Liver (tissue), 9 donors: ENCODE data around the gene PFN3. TPM values are rescaled to one million over a fixed set of nuclear protein-coding genes. Genes with fewer than 3 reads are reported as not detected.

Experiments
- DNase-seq: peaks from one replicate; pipeline ENCODE4 v3.0.0-alpha.2; 2017; ENCODE audit warnings: low spot score
- H3K27ac ChIP-seq, 2 donors: one replicate each; pipeline ENCODE4 v1.7.0; 2013; ENCODE audit warnings: inconsistent platforms in 2 of 2, low read length in 2 of 2, control low read depth in 1 of 2, low read depth in 1 of 2, mild to moderate bottlenecking in 1 of 2
- H3K27me3 ChIP-seq, 4 donors: one replicate each; pipeline versions ENCODE4 v1.6.1 to v1.7.0; 2013; ENCODE audit warnings: low read length in 3 of 4, inconsistent platforms in 1 of 4, mild to moderate bottlenecking in 1 of 4, moderate library complexity in 1 of 4; ENCODE audit not compliant: control insufficient read depth in 4 of 4, insufficient read depth in 4 of 4
- H3K36me3 ChIP-seq, 4 donors: one replicate each; pipeline versions ENCODE4 v1.6.1 to v1.7.0; 2013; ENCODE audit warnings: low read length in 3 of 4, mild to moderate bottlenecking in 3 of 4, low read depth in 1 of 4, moderate library complexity in 1 of 4; ENCODE audit not compliant: control insufficient read depth in 4 of 4, insufficient read depth in 3 of 4
- H3K4me1 ChIP-seq, 4 donors: one replicate each; pipeline versions ENCODE4 v1.6.1 to v1.7.0; 2013; ENCODE audit warnings: low read length in 3 of 4, mild to moderate bottlenecking in 3 of 4, moderate library complexity in 1 of 4; ENCODE audit not compliant: control insufficient read depth in 4 of 4, insufficient read depth in 4 of 4
- H3K4me3 ChIP-seq, 3 donors: one replicate each; pipeline versions ENCODE4 v1.6.1 to v1.7.0; 2013; ENCODE audit warnings: low read length in 3 of 3, control low read depth in 1 of 3, low read depth in 1 of 3, mild to moderate bottlenecking in 1 of 3
- H3K9ac ChIP-seq, 2 donors: one replicate each; pipeline ENCODE4 v1.7.0; 2013; ENCODE audit warnings: low read length in 2 of 2, mild to moderate bottlenecking in 2 of 2, moderate library complexity in 2 of 2, control low read depth in 1 of 2, low read depth in 1 of 2
- H3K9me3 ChIP-seq, 4 donors: one replicate each; pipeline versions ENCODE4 v1.6.1 to v1.7.0; 2013; ENCODE audit warnings: low read length in 3 of 4; ENCODE audit not compliant: control insufficient read depth in 4 of 4
- EGR1 ChIP-seq, 2 donors: IDR thresholded peaks; 2 replicates each; pipeline ENCODE4 v1.6.1; 2016 to 2018; ENCODE audit warnings: antibody characterized with exemption in 2 of 2, low read depth in 2 of 2
- FOXA1 ChIP-seq: IDR thresholded peaks from 2 replicates; pipeline ENCODE4 v1.6.1; 2016; ENCODE audit warnings: antibody characterized with exemption
- FOXA2 ChIP-seq: IDR thresholded peaks from 2 replicates; pipeline ENCODE4 v1.6.1; 2016; ENCODE audit warnings: antibody characterized with exemption
- GABPA ChIP-seq, 2 donors: IDR thresholded peaks in 1 of 2; conservative IDR thresholded peaks in 1 of 2; 2 replicates each; pipeline ENCODE4 v1.6.1; 2016; ENCODE audit warnings: antibody characterized with exemption in 2 of 2, mild to moderate bottlenecking in 1 of 2, moderate library complexity in 1 of 2
- HNF4A ChIP-seq, 2 donors: conservative IDR thresholded peaks; 2 replicates each; pipeline ENCODE4 v1.6.1; 2016; ENCODE audit warnings: antibody characterized with exemption in 2 of 2, mild to moderate bottlenecking in 2 of 2
- HNF4G ChIP-seq: IDR thresholded peaks from 2 replicates; pipeline ENCODE4 v1.6.1; 2016; ENCODE audit warnings: antibody characterized with exemption
- JUND ChIP-seq, 2 donors: IDR thresholded peaks; 2 replicates each; pipeline ENCODE4 v1.6.1; 2016; ENCODE audit warnings: antibody characterized with exemption in 2 of 2
- NR2F2 ChIP-seq: IDR thresholded peaks from 2 replicates; pipeline ENCODE4 v1.6.1; 2016; ENCODE audit warnings: antibody characterized with exemption
- RAD21 ChIP-seq, 2 donors: IDR thresholded peaks; 2 replicates each; pipeline ENCODE4 v1.6.1; 2016; ENCODE audit warnings: antibody characterized with exemption in 2 of 2, mild to moderate bottlenecking in 2 of 2
- RXRA ChIP-seq, 2 donors: IDR thresholded peaks; 2 replicates each; pipeline ENCODE4 v1.6.1; 2017 to 2018; ENCODE audit warnings: antibody characterized with exemption in 2 of 2, mild to moderate bottlenecking in 1 of 2
- SP1 ChIP-seq: IDR thresholded peaks from 2 replicates; pipeline ENCODE4 v1.6.1; 2018; ENCODE audit warnings: antibody characterized with exemption, mild to moderate bottlenecking
- TAF1 ChIP-seq: conservative IDR thresholded peaks from 2 replicates; pipeline ENCODE4 v1.6.1; 2016; ENCODE audit warnings: antibody characterized with exemption, mild to moderate bottlenecking
- YY1 ChIP-seq: IDR thresholded peaks from 2 replicates; pipeline ENCODE4 v1.6.1; 2016; ENCODE audit warnings: antibody characterized with exemption, mild to moderate bottlenecking
- ZBTB33 ChIP-seq: IDR thresholded peaks from 2 replicates; pipeline ENCODE4 v1.6.1; 2016; ENCODE audit warnings: antibody characterized with exemption
- WGBS: extraction: QIAGEN DNeasy Blood & Tissue Kit; methylation state at CpG from one replicate; pipeline ENCODE4 v1.1.7; 2013; 5-methylcytosine and 5-hydroxymethylcytosine counted together
- polyA plus RNA-seq, 2 donors: library from polyadenylated mRNA; stranded (reverse) in 1 of 2; unstranded in 1 of 2; fragments of 200-250 nt in 1 of 2; fragments of >200 nt in 1 of 2; fragmentation: Nextera tagmentation in 1 of 2; extraction: Ambion mirVana in 1 of 2; gene quantifications; one replicate each; pipeline versions ENCODE4 v1.2.1 to v1.2.3, GENCODE V29; 2013 to 2015
- total RNA-seq, 2 donors: library from RNA; depleted of rRNA; stranded (reverse); fragments of >200 nt; gene quantifications; one replicate each; pipeline ENCODE4 v1.2.3, GENCODE V29; 2014
- TF ChIP-seq, protein P1 (sequence below): IDR thresholded peaks from 2 replicates; pipeline ENCODE4 v1.6.1; 2016; ENCODE audit warnings: antibody characterized with exemption, mild to moderate bottlenecking
- TF ChIP-seq, protein P2 (sequence below): IDR thresholded peaks from 2 replicates; pipeline ENCODE4 v1.6.1; 2016; ENCODE audit warnings: antibody characterized with exemption
- TF ChIP-seq, protein P3 (sequence below): IDR thresholded peaks from 2 replicates; pipeline ENCODE4 v1.6.1; 2016; ENCODE audit warnings: antibody characterized with exemption
- donor health status: healthy.
- donor health status: healthy.
- donor health status: healthy.
- donor health status: healthy.
- donor health status: healthy.

The PFN3 gene
- total and polyA plus RNA-seq, 4 donors = not detected

- TF ChIP-seq SP1 (no peak), HNF4A (conservative IDR thresholded peaks at IDR 0.05) (no peak), GABPA (IDR thresholded peaks at IDR 0.05 in 1 of 2, conservative IDR thresholded peaks at IDR 0.05 in 1 of 2) (no peak), RAD21 (IDR thresholded peaks at IDR 0.05) (no peak), FOXA1 (no peak)
These were observed 29.9 kb upstream of the PFN3 start (continued) for GRCh38 chr5:177430140-177430951.

DNA sequence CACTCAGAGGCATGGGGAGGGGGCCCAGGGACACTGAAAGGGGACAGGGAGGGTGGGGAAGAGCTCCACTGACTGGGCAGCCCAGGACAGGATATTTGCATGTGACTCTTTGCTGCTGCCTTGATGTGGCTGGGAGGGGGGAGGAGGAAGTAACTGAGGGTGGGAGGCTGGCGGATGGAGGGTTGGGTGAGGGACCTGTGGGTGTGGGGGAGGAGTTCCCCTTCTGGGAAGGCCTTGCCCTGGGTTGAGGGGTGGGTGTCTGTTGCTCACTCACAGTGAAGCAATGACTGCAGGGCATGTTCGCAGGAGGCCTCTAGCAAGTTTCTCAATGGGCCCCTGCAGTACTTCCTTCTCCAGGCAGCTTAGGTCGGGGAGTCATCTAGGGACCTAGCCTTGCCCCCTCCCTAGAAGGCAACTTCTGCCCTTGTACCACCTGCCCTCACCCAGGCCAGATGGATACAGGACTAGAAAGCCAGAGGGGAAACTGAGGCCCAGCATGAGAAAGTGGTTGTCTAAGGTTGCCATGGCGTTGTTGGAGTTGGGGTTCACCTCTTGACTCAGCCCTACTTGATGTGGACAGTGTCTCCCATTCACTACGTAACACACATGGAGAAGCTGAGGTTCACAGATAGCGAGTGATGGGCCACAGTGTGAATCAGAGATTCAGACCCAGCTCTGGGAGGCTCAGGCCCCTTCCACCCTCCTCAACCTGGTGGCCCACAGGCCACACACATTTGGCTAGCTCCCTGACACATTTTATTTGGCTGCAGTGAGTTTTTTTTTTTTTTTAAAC is 29.0 kb upstream of the PFN3 start:
- Histone ChIP-seq H3K27ac (peak overlapping the region; percentile 63 to 73), H3K9me3 (no peaks in the 10 kb centered on the region), H3K4me3 (no peak overlapping the region), H3K4me1 (peaks cover 3 to 25% (median 17%) of the 10 kb centered on the region in 4 donors), H3K27me3 (no peaks in the 10 kb centered on the region), H3K36me3 (peaks cover 2 to 10% (median 4%) of the 10 kb centered on the region in 4 donors), H3K9ac (no peak overlapping the region)
- TF ChIP-seq, protein P1, sequence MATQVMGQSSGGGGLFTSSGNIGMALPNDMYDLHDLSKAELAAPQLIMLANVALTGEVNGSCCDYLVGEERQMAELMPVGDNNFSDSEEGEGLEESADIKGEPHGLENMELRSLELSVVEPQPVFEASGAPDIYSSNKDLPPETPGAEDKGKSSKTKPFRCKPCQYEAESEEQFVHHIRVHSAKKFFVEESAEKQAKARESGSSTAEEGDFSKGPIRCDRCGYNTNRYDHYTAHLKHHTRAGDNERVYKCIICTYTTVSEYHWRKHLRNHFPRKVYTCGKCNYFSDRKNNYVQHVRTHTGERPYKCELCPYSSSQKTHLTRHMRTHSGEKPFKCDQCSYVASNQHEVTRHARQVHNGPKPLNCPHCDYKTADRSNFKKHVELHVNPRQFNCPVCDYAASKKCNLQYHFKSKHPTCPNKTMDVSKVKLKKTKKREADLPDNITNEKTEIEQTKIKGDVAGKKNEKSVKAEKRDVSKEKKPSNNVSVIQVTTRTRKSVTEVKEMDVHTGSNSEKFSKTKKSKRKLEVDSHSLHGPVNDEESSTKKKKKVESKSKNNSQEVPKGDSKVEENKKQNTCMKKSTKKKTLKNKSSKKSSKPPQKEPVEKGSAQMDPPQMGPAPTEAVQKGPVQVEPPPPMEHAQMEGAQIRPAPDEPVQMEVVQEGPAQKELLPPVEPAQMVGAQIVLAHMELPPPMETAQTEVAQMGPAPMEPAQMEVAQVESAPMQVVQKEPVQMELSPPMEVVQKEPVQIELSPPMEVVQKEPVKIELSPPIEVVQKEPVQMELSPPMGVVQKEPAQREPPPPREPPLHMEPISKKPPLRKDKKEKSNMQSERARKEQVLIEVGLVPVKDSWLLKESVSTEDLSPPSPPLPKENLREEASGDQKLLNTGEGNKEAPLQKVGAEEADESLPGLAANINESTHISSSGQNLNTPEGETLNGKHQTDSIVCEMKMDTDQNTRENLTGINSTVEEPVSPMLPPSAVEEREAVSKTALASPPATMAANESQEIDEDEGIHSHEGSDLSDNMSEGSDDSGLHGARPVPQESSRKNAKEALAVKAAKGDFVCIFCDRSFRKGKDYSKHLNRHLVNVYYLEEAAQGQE = no peak
- TF ChIP-seq EGR1 (IDR thresholded peaks at IDR 0.05; ENCODE audit: low read depth in 2 of 2) (no peak), HNF4A (conservative IDR thresholded peaks at IDR 0.05) (no peak), FOXA2 (no peak), JUND (IDR thresholded peaks at IDR 0.05) (no peak), YY1 (no peak), FOXA1 (no peak), TAF1 (no peak)
- TF ChIP-seq, protein P2, sequence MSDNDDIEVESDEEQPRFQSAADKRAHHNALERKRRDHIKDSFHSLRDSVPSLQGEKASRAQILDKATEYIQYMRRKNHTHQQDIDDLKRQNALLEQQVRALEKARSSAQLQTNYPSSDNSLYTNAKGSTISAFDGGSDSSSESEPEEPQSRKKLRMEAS = no peak
- DNase-seq = no peak
- WGBS = 80% methylated on average over 6 of the region's 6 CpGs

DNA sequence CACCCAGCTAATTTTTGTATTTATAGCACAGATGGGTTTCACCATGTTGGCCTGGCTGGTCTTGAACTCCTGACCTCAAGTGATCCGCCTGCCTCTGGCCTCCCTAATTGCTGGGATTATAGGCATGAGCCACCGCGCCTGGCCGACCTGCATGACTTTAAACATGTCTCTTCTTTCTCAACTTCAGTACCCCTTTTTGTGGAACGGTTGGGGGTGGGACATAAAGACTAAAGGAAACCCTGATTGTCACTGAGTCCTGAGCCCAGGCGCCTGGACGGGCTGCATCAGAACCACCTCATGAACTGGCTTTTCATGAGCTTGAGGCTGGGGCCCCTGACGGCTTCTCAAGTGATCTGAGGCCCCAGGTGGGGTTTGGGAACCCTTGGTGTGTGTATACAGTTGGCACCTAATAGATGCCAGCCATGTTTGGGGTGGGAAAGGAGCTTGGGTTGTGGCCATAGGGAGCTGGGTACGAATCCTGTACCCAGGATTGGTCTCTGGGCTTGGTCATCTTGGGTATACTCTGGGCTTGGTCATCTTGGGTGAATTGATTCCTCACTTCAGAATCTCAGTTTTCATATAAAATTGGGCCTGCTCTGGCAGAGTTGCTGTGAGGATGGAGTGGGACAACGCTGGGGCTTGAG is 28.2 kb upstream of the PFN3 start:
- Histone ChIP-seq H3K27ac (peak overlapping the region; percentile 63 to 73), H3K4me1 (peaks cover 3 to 25% (median 17%) of the 10 kb centered on the region in 4 donors), H3K9ac (no peak overlapping the region), H3K9me3 (no peaks in the 10 kb centered on the region), H3K4me3 (no peak overlapping the region), H3K36me3 (peaks cover 0 to 7% (median 2%) of the 10 kb centered on the region in 4 donors), H3K27me3 (no peaks in the 10 kb centered on the region)
- 85% methylated on average over 10 of the region's 10 CpGs for WGBS
- no peak for DNase-seq
- no peak for TF ChIP-seq HNF4G
- no peak for TF ChIP-seq HNF4A (conservative IDR thresholded peaks at IDR 0.05)
- TF ChIP-seq, protein P3, sequence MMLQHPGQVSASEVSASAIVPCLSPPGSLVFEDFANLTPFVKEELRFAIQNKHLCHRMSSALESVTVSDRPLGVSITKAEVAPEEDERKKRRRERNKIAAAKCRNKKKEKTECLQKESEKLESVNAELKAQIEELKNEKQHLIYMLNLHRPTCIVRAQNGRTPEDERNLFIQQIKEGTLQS = no peak
- no peak for TF ChIP-seq RXRA (IDR thresholded peaks at IDR 0.05)
- TF ChIP-seq SP1 = no peak
- TF ChIP-seq, protein P2 = no peak
- TF ChIP-seq ZBTB33 = no peak
- TF ChIP-seq TAF1 = no peak
- TF ChIP-seq, protein P1 = no peak
- TF ChIP-seq FOXA2 = no peak
- TF ChIP-seq NR2F2 = no peak
- TF ChIP-seq FOXA1 = no peak
